Hepatocyte (in vitro differentiated cells): ENCODE data around the gene ATP6AP1.

Source experiments
- EZH2 ChIP-seq: fragments of 200-600 bp; sonication (generic); IDR thresholded peaks from 2 replicates; pipeline ENCODE4 v1.6.1; 2016; ENCODE audit warnings: antibody characterized with exemption, mild to moderate bottlenecking, borderline replicate concordance
- EZH2phosphoT487 ChIP-seq: fragments of 200-600 bp; sonication (generic); IDR thresholded peaks from one replicate; pipeline ENCODE4 v1.6.1; 2018; ENCODE audit warnings: antibody characterized with exemption, mild to moderate bottlenecking, low read depth, moderate library complexity; ENCODE audit not compliant: unreplicated experiment, severe bottlenecking
- TF ChIP-seq, protein P1 (sequence below): fragments of 200-600 bp; sonication (generic); IDR thresholded peaks from 2 replicates; pipeline ENCODE4 v1.5.1; 2016; ENCODE audit warnings: antibody characterized with exemption, mild to moderate bottlenecking; ENCODE audit not compliant: poor library complexity

DNA sequence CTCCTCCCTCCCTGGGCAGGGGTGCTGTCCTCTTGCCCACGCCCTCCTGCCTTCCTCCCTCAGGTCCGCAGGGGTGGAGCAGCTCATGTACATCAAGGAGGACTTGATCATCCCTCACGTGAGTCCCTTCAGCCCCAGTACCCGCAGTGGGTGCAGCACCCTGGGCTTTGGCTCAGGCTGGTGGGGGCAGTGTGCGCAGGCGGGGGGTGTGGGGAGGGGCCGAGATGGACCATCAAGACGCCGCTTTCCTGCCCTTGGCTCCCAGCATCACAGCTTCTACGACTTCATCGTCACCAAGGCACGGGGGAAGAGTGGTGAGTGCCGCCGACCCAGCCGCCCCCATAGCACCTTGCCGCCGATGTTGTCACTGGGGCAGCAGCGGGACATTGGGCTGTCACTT lies 21.1 kb downstream of the ATP6AP1 start:
- TF ChIP-seq, protein P1, sequence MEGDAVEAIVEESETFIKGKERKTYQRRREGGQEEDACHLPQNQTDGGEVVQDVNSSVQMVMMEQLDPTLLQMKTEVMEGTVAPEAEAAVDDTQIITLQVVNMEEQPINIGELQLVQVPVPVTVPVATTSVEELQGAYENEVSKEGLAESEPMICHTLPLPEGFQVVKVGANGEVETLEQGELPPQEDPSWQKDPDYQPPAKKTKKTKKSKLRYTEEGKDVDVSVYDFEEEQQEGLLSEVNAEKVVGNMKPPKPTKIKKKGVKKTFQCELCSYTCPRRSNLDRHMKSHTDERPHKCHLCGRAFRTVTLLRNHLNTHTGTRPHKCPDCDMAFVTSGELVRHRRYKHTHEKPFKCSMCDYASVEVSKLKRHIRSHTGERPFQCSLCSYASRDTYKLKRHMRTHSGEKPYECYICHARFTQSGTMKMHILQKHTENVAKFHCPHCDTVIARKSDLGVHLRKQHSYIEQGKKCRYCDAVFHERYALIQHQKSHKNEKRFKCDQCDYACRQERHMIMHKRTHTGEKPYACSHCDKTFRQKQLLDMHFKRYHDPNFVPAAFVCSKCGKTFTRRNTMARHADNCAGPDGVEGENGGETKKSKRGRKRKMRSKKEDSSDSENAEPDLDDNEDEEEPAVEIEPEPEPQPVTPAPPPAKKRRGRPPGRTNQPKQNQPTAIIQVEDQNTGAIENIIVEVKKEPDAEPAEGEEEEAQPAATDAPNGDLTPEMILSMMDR, result no peak
- TF ChIP-seq EZH2phosphoT487 (no peak), EZH2 (no peak)
